DMS 273 treated with DMSO at 0.1 percent for 48 hours (cell line): ENCODE measurements around the gene DLG2.
"Not testable (repeated sequence)": the region's sequence is repeated elsewhere in the genome, so short reads cannot be mapped to it uniquely, and the experiment has no call there.

Experiments
- DNase-seq: peaks from one replicate; lab custom pipeline; 2025; lab: John Stamatoyannopoulos, UW

DLG2 gene

DNA sequence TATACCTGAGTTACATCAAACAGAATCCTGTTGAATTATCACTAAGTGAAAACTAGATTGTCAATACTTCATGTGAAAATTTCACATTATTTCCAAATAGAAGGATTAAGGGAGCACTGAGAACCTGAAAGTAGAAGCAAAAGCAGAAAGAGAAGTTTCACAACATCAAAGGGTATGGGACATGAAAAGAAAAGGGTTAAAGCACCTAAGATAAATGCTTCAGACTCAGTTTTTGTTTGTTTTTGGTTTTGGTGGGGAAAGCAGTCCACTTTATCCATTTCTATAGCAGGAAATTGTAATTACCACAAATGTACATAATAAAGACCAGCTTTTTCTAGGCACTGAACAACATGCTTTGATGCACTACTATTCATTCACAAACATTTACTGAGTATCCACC, 1271.2 kb downstream of the DLG2 start:
- DNase-seq, result no peak

DNA sequence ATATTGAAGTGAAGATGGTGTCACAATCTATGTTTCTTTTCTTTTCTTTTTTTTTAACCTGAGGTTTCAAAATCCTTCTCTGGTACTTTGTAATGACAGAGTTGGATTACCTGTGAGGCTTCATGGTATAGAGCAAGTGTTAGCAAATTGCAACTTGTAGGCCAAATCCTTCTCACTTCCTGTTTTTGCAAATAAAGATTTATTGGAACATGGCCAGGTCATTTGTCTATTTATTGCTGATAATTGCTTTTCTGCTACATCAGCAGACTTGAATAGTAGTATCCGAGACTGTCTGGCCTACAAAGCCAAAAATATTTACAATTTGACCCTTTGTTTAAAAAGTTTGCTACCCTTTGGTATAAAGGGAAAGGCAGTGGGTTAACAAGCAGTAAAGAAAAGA, 1281.5 kb downstream of the DLG2 start:
- no peak for DNase-seq

DNA sequence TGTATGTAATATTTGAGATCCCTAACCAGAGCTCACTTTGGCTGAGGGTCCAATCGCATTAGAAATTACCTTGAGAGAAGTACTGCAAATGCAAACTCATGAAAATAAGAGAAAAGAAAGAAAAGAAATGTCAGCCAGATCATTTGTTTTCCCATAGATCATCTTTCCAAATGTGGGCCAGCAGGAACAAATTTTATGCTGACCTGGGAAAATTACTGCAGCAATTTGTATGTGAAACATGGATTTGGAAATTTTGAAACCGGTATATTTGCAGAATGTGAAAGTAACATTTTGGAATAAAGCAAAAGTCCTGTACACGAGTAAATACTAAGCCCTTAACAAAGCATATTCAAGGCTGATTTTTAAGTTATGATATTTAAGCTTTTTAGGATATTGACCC, 1282.1 kb downstream of the DLG2 start:
- no peak for DNase-seq

DNA sequence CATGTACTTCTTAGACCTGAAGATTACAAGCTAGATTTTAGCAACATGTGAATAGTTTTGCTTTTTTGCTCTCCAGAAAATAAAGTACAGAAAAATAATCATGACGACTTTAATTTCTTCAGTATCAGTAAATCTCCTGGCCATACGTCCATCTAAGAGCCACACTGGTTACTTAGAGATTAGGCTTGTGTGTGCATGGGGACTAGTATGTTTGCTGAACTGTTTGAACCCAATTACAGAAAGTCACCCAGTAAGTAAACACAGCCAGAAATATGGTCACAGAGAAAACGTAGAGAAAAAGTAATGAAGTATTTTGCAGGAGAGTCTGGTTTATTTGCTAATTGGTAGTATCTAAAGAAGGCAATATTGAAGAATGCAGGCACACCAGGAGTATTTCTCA, 1287.3 kb downstream of the DLG2 start:
- DNase-seq, result no peak

DNA sequence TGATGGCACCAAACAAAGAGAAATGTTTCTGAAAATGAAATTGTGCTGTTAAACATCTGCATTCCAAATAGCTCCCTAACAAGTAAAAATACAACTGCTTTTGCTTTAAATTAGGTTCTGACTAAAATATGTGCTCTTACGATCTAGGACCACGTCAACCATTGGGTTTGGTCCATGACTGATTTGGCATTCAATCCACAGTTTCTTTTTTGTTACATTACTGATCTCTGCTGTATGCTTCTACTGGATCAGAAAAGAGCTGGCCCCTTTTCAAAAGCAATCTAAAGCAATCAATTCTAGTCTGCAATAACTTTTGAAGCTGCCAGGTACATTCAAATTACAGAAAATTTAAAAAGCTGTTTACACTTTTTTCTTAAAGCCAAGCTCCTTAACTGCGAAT, 1293.9 kb downstream of the DLG2 start:
- DNase-seq, result no peak

DNA sequence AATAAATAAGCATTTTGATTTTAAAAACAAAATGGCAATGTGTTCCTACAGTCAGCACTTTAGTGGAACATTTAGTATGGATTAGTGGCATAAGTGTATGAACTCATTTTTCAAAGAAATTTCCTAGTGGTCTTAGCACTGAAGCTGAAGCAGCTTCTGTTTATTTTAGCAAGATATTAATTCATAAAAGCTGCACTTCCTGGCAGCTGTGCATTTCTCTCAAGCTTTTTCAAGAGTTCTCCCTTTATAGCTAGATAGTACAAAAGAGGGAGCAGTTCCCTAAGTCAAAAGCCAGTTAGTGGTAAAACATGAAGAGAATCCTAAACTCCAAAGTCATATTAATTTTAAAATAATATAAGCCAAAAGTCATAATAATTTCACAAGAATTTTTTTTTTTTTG, 1304.9 kb downstream of the DLG2 start:
- no peak for DNase-seq

DNA sequence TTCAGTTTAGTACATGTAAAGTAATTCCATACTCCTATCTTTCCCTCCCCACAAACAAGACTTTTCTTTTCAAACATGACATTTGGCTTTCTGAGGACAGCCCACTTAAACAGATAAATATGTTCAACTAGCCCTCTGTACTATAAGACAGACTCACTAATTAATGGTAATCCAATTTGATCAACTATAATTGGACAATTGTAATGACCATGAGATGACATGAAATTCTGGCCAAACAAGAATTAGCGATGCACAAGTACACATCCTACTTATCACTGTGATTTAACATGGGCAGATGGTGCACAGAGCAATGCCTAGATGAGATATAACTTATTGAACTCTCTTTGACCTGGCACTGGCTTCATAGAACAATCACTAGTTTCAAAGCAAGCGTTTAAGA, 1307.3 kb downstream of the DLG2 start:
- DNase-seq, result no peak

DNA sequence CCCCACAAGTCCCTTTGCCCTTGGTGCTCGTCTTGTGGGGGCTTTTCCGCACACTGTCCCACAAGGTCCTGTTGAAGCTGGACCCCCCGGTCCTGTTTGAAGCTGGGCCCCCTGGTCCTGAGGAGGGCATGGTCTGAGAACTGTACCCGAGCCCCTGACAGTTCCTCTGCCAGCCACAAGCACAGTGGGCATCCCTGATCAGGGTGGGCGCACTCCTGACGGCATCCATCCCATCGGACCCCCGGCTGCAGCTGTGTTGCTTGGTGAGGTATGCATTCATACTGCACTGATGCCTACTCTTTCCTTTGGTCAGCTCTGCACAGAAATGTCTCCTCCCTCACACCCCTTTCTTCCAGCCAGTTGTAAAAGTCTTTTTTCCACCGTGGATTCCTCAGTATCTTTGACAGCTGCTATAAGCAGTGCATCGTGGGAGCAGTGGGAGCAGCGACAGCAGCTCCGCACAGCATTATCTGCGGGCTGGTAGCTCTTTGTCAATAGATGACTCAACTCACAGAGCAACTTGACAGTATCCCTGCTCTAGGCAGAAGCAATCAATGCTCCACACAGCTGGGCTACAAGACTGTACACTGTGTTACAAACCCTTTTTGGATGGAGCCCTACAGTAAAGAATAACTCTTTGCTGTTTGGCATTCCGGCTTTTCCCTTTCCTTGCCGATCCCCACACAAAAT, 1310.1 kb downstream of the DLG2 start:
- no peak for DNase-seq

DNA sequence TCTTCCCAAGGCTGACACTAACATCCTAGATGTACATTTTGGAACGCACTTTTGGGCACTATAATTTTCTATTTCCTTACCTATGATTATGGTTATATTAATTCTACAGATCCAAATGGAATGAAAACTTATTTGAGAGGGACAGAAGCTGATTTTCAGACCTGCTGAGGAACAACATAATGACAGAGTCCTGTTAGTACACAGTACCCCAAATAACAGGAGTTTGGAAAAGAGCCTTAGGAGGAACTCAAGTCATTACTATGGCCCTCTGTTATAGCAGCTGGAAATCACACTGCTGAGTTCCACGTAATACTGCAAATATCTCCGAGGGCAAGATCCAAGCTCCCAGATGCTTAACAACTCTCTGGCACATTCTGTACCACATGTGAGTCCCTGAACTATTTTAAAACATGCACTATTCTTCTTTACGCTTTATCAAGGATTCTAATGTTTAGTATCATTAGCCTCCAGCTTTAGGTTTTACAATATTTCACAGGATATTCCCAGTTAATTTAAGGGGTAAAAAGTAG, 1313.2 kb downstream of the DLG2 start:
- no peak for DNase-seq

DNA sequence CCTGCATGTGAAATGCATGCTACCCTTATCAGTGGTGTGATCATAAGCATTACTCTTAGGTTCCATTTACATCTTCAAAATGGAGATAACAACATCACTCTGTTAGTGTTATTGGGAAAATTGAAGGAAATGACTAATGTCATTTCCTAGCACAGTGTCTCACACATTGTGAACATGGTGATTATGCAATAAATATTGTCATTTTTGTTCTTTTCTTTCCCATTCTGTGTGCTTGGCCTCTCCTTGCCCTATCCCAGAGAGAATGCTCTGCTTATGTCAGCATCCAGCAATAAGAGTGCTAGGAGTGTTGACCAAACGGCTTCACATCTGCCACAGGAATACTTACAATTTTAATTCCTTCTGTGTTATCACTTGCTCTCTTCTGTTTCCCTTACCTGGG, 1316.9 kb downstream of the DLG2 start:
- no peak for DNase-seq

DNA sequence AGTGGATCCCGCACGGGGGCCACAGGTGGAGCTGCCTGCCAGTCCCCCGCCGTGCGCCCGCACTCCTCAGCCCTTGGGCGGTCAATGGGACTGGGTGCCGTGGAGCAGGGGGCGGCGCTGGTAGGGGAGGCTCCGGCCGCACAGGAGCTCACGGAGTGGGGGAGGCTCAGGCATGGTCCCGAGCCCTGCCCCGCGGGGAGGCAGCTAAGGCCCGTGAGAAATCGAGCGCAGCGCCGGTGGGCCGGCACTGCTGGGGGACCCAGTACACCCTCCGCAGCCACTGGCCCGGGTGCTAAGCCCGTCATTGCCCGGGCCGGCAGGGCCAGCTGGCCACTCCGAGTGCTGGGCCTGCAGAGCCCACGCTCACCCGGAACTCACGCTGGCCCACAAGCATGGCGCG, 1318.7 kb downstream of the DLG2 start:
- DNase-seq, result not testable (repeated sequence)

DNA sequence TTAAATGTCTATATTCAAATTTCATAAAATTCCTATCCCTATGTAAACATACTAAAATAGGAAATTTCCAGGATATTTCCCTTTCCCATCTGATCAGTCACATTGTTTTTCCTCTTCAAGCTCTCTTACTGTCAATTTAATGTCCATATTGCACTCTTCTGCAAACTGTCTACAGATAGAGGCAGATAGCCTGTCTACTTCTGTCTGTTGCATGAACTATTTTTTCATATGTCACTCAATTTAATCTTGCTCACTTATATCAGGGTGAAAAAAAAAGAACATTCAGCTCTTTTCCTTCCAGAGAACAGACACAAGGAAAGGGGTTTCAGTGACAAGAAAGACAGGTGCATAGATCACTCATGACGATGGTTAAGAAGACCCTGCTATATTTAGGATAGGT, 1327.1 kb downstream of the DLG2 start:
- DNase-seq, result no peak

DNA sequence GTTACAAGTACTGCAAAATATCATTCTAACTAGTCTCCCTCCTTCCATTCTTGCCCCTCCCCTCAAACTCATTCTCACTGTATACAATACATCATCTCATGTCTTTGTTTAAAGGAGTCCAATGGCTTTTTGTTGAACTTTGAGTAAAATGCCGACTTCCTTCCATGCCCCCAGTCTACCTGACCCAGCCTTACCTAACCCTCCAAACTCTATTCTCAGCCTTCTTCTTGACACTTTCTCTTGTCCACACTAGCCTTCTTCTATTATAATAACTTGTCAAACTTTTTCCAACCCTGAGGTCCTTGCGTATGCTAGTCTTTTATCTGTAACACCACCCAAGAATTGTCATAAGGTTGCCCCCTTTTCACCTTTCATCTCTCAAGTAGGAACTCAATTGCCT, 1329.6 kb downstream of the DLG2 start:
- DNase-seq, result no peak

DNA sequence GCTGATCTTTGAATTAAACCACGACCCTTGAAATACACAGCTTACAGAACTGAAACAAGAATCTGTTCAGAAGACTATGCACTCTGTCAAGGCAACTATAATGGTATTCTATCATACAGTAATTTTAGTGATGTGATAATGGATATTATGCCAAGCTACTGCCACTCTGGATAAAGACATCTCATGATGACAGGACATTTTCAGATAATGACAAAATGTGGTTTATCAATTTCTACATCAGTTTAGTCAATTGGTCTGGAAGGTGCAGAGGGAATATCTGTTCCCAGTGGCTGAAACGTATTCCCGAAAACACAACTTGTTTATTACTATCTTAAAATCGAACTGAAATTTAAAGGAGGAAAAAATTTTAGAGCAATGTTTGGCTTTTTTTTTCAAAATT, 1331.3 kb downstream of the DLG2 start:
- DNase-seq, result no peak

DNA sequence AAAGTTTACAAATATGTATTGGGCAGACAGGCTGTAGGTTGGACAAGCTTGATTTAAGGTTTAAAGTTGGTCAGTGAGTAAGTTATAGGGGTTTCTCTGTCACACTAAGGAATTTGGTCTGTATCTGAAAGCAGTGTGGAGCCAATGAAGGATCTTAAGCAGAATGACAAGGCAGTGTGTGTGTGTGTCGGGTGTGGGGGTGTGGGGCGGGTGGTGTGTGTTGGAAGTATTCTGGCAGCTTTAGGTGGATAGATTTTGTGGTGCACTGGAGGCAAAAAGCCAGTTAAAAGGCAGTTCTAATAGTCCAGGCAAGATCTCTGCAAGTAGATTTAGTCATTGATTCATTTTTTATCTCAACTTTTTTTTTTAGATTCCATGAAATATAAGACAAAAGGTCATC, 1334.2 kb downstream of the DLG2 start:
- no peak for DNase-seq

DNA sequence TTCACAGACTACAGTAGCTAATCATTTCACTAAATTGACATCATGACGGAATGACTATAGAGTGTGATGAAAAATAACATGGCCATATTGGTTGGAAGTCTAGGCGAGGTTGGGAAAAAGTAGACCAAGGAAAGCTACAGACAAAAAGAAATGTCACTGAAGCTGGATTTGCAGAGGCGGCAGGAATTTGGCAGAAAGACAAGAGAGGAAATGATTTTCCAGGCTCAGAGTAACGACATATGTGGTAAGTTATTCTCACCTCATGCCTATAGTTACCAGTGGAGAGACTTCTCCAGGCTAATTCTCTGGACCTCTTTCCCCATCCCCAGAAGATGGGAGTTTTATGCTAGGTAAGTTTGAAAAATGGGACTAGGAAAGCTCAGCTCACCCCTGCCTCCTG, 1335.1 kb downstream of the DLG2 start:
- no peak for DNase-seq

DNA sequence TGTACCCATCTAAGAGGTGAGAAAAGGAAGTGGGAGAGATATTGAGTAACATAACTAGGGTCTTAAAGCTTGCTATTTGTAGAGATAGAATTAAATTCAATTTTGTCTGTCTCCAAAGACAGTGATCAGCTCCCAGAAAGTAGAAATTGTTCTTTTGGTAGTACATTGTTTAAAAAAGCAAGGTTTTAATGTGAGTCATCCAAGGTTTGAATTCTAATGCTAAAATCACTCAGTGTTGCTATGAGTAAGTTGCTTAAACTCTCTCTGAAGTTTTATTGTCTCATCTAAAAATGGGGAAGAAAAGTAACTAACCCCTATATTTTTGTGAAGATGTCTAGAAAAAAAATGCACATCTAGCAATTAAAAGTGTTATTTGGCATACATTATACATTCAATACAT, 1336.5 kb downstream of the DLG2 start:
- no peak for DNase-seq

DNA sequence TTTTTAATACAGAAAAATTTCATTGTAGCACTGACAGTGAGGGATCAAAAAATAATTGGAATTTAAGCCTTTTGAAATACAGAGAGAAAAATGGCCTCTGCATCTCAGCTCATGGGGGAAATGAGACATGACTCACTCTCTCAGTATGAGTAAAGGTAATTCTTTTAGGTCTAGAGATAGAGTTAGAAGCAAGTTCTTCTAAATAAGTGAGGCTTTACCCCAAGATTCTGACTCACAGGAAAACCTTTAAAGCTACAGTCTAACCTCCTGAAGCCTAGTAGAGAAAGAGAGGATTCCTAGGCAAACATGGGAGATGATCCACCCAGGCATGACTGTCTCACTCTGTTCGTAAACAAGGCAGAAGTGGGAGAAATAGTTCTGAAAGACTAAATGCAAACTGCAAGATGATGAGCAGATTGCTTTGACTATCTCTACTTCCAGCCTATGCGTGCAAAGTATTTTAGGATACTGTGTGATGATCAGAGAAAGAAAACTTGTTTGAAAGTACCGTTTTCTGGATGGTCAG, 1337.7 kb downstream of the DLG2 start:
- DNase-seq, result no peak

DNA sequence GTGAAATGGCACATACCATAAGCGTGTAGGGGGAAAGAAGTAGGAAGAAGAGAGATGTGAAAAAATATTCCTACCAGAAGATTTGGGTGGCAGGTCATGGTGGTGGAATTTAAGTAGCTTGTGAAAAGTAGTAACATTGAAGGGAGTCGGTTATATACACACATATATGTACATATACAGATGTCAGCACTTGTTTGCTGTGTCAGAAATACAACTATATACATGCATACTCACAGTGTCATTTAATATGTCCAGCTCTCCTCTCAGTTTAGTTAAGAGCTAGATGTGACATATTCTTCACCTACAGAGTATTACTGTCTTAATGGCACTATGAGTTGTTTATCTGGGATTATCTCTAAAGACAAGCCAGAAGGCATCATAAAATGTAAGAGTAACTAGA, 1353.6 kb downstream of the DLG2 start:
- DNase-seq, result no peak

DNA sequence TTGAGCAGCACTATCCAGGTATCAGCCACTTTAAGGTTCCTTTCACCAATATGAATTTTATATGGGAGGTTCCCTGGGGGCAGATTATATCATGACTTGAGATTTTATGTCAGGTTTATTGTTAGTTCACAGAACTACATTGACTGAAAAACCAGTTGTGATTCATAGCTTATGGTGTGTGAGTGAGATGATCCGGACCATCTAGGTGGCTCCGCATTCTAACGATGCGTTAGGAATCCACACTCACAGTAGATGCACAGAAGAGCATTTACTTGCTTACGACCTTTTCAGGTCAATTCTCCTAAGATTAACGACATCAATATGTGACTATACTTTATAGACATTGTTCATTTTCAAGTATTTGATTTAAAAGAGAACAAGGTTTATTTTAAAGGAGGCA, 1356.7 kb downstream of the DLG2 start:
- DNase-seq, result no peak

DNA sequence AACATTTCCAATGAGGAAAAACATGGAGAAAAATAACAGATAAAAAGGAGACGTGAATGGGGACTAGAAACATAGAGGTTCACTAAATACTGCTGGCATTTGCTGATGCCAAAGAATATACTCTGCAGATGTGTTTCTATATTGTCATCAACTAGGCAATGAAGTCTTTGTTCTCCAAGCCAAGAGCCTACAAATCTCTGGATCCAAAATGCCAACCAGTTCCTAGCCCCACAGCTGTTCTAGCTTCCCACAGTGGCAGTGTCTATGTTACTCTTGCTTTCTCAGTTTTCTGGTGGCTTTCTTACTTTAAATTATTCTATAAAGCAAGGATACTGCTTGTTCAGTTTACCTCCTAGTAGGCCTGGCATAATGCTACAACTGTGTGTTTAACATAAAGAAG, 1363.1 kb downstream of the DLG2 start:
- no peak for DNase-seq

DNA sequence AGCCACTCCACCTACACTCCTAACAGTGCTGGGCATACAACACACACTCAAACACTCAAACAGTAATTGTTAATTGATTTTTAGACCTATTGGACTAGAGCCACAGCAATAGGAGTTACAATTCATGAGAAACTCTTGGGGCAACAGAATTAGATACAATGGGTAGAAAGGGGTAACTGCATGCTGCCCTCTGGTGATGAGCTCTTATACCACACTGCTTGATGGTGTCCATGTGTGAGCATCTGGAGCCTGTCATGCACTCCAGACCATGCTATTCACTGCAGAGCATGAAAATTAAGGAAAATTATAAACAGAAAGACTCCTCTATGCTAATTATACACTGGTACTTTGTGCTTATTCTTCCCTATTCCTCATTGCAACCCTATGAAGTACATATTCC, 1365.4 kb downstream of the DLG2 start:
- no peak for DNase-seq

DNA sequence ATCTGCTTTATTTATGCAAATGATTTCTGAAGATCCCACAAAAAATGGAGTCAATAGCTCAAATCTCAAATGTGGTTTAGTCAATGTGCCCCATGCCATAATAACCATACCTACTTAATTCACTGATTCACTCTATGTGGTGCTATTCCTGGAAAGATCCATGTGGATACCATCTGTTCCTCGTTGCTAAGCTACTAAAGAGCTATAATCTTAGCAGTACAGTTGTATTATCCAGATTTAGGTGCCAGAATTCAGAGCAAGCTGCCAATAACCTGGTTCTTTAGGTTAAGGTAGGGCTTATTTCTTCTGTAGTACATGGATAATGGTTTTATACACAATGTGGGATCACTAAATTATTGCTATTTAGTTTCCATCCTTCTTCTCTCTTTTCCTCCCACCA, 1366.3 kb downstream of the DLG2 start:
- peak; percentile 6 for DNase-seq

DNA sequence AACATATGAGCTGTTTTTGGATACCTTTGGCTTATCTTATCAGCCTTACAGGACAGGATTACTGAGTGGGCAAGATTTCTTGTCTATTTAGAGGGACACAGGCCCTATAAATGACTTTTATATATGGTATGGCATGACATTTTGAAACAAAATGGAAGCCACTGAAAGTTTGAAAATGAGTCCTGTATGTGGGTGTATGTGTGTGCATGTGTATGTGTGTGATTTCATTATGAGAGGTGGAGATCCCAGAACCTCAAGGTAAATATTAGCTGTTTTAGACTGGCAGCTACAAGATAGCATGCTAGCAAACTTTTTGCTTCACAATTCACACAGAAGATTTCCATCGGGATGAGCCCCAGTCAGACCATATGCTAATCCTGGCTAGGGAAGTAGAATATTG, 1370.5 kb downstream of the DLG2 start:
- DNase-seq, result no peak
